Stimulated activated CD8-positive, alpha-beta memory T cell treated with anti-CD3 and anti-CD28 coated beads, Interleukin-4, amount 100 ng/mL, for 24 hours (primary cell): Measurements from ENCODE around the gene SYT6.

ENCODE experiments used
- DNase-seq: peaks from one replicate; pipeline ENCODE4 v3.0.0-alpha.2; 2020; ENCODE audit warnings: low read depth

Gene SYT6

DNA sequence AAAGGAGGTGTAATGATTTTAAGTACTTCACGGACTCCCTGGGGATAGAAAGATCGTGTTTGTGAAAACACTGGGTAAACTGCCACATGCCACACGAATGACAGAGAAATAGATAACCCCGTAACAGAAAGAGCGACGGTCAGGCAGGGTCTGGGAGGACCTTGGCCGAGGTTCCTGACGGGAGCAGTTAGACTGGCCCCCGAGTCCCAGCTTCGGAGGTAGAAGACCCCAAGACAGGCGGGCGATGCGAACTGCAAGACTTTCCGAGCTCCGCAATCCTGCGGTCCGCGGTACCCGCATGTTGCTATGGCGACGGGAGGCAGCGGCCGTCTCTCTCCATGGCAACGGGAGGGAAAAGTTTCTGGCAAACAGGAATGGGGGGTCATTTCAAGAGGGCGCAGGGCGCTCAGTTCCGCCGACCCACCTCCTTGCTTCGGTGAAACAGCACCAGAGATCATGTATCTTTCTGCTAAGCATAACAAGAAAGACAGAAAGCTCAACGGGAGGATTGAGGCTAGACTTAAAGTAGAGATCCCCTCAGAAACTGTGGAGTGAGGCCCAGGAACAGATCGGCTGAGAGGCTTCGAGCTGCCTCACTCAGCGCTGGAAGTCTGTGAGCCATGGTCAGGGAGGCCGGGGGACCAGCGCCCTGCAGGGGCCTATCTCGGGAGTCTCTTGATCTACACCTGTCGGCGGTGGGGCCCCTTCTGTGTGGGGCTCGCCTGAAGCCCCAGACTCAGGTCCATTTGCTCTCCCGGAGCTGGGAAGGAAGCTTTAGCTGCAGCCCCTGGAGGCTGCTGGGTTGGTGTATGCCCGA lies 685 bp upstream of the SYT6 start:
- no peak for DNase-seq

DNA sequence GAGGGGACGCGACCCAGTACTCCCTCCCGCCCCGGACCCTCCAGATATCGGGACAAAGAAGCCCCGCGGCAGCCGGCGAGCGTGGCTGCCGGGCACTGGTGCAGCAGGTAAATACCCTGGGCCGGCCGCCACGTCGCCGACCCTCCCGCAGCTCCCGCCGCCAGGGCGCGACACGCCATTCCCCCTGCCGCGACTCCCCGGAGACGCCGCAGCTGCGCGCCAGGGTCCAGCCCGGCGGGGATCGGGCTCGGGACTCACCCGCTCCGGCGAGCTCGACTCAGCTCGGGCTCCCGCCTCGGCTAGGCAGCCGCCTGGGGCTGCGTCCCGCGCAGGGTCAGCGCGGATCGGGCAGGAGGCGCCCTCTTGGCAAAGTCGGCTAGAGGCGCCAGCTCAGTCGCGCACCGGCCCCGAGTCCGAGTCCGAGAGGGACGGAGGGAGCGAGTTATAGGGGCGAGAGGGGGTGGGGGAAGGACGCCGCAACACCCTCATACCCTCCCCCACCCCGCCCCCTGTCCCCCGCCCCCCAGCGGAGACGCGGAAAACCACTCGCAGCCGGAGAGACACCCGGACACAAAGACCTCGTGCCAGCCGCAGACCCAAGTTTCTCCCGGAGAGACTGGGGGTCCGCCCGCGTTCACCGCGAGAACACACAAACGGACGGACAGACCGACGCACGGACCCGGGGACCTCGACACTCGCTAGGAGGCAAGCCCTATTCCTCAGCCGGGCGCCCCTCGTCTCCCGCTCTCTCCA lies 985 bp downstream of the SYT6 start:
- no peak for DNase-seq

DNA sequence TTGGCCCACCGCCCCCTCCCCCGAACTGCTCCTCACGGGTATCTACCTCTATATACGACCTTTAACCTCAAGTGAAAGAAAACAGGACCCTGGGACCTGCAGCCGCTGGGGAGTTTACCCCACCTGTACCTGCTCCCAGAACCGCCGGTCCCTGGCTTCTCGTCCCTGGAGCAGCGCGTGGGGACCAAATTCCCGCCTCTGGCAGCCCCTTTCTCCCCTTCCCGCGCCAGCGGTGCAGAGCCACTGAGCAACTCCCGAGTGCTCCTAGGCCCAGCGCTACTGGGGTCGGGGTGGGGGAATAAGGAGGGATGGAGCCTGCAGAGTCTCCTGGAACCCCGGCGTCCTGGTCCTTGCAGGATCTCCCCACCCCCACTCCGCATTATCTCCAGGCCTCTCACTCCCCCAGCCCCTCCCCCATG lies 1.6 kb downstream of the SYT6 start:
- DNase-seq = no peak

DNA sequence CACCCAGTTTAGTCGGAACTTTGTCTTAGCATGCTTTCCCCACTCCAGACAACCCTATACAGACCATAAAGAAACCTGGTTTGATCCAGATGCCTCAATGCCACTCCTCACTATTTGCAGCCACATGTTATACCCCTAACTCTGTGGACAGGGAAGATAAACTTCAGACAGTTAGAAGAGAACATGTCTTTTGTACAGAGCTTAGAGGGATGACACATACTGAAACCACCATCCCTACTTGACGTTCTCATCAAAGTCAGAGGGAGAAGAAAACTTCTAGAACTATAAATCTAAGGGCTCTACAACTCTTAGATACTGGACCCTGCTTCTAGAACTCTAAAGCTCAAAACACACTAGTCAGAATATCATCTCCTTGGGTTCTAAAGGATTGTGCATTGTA lies 3.7 kb downstream of the SYT6 start:
- DNase-seq = no peak

DNA sequence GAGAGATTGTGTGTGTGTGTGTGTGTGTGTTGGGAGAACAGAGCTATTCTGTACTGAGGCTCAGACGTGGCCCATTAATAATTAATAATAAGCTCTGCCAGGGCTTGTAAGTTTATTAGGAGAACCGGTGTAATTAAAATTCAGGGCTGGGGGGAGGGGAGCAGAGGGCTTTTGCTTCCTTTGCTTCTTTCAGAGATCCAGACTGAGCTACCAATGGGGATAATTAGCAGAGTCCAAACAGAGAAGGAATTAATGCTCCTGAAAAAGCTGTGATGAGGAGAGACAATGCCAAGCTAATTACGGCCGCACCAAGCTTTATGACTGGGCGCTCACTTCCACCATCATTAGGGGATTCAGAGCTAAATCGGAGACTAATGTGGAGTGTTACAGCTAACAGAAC lies 4.5 kb downstream of the SYT6 start:
- no peak for DNase-seq

DNA sequence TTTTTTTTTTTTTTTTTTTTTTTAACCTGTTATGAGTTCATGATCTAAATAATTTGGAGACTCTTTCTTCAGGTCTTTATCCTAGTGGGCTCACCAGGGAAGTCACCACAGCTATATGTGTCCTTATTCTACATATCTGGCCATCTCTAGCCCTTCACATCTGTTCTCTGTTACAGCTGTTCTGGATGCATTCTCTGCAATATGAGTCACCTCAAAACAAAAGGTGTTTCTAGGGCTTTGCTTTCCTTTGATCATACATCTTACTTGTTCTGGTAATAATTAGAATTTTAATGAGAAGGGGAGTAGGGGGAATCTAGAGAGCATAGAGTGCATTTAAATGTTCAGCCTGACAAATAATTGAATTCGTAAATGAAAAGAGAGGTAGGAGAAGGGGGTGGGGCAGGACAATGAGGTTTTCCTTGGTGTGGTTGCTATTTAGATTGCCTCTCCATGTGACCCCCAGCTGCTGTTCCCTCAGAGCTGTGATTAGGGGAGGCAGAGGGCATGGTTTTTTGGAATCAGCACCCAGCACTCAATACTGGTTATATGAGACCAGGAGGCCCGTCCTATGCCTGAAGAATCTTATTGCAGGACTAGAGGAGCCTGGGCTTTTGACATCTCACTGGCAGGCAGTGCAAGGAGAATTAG lies 8.0 kb downstream of the SYT6 start:
- no peak for DNase-seq

DNA sequence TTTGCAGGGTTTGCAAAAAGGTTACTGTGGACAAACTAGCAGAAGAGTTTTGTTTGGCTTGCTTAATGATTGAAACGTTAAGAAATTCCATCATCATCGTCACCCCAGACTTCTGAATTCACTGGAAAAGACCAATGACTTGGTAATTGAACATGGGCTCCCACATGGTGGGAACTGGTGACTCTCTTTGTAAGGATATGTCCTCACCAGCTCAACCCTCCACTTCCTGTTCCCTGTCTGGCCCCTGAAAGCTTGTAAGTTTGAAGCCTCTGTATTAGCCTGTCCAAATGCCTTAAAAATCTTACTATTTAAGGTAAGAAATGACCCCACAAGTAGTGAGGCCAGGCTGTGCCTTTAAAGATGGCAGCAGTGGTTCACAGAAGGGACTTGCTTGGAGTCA lies 9.7 kb downstream of the SYT6 start:
- DNase-seq = no peak

DNA sequence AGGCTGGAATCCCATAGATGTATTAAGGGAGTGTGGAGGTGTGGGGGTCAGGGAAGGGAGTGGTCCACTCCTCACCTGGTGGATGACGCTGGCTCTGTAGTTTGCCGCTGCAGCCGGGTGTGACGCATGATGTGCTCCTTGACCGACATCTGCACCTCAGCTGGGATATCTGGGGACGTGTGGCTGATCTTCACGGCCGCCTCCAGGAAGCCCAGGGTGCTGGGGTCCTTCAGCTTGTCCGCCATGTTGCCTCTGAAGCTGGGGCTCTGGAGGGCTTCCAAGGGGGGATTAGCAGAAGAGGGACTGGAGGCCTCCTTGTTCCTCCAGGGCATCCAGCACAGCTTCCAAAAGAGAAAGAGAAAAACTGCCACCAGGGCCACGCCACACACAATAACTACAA lies 14.1 kb downstream of the SYT6 start:
- DNase-seq = no peak

DNA sequence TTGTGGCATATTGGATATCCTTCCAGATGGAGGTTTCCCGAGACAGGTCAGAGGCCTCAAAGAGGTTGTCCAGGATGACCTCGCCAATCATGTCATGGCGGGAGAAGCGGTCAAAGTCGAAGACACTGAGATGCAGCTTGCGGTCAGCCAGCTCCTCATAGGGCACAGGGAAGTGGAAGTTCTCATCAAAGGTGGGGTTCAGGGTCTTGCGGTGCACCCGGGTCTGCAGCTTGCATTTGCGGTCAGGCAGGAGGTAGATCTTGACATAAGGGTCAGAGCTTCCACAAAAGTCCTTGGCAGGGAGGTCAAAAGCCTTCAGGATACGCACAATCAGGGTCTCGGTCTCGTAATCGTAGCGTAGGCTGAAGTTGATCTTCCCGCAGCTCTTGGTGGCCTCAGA lies 16.2 kb downstream of the SYT6 start:
- no peak for DNase-seq

DNA sequence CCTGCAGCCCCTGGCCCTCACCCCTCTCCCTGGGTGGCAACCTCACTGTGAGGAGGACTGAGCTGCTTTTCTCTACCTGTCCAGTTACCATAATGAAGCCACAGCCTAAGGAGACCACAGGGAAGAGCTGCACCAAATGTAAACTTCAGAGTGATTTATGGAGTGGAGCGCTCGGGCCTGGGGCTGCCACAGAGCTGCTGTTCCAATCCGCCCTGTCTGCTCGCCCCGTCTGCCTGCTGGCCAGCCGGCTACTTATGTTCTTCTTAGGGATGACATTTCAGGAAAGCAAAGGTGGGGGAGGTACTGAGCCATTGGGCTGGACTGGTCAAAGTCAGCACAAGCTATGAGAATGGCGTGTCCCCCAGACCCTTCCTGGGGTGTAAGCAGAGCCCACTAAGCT lies 17.9 kb downstream of the SYT6 start:
- DNase-seq = no peak

DNA sequence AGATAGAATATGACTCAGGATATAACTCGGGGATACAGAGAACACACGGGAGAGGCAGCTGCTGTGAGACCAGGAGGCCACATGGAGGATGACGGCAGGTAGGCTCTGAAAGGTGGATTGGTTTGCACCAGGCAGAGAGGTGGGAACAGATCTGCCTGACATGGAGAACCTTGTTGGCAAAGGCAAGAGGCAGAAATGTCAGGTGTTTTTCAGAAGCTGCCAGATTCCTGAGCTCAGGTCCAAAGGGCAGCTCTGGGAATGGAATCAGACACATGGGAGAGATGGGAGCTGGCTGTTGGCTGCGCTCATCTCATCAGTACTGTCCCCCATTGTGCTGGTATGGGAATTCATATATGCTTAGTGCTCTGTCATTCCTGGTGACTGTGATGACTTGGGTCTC lies 19.2 kb downstream of the SYT6 start:
- DNase-seq = no peak

DNA sequence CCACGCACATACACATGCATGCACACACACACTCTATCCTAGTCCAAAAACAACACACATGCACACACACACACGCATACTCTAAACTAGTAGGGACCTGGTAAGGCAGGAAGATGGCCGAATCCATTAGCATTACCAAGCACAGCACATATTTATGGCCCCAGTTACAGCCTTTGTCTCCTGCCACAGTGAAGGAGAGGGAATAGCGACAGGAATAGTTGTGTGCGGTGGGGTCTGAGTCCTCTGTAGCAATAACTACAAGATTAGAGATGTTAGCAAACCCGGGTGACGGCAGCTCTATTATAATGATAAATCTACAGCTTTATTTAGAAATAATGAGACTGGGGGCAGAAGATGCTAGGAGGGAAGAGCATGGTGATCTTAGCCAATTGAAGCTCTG lies 20.5 kb downstream of the SYT6 start:
- DNase-seq = no peak

DNA sequence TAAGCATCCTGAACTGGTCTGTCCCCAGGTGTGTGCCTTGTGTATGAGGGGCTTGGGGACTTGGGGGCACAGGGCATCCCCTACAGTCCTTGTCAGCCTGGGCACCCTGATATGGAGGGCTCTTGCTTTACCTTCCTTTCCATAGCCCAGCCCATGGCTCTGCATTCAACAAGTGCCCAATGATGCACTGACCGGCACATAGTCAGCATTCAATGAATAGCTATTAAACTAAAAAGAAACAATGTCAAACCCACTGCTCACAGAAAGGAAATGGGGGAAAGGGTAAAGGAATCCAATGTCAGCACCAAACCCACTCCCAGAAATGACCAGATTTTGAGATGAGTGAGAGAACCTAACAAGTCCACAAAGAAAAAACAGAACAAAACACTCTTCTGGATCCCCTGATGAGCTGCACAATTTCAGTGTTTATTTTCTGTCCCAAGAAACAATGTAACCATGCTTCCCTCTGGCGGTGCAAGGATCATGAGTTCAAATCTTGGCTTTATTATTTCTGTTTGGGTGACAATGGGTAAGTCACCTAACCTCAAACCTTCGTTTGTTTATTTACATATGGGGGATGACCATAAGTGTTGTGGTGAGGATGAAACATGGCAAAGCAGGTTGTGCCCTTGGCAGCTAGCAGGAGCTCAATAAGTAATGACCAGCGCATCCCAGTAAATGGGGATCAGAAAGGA lies 22.0 kb downstream of the SYT6 start:
- DNase-seq = no peak

DNA sequence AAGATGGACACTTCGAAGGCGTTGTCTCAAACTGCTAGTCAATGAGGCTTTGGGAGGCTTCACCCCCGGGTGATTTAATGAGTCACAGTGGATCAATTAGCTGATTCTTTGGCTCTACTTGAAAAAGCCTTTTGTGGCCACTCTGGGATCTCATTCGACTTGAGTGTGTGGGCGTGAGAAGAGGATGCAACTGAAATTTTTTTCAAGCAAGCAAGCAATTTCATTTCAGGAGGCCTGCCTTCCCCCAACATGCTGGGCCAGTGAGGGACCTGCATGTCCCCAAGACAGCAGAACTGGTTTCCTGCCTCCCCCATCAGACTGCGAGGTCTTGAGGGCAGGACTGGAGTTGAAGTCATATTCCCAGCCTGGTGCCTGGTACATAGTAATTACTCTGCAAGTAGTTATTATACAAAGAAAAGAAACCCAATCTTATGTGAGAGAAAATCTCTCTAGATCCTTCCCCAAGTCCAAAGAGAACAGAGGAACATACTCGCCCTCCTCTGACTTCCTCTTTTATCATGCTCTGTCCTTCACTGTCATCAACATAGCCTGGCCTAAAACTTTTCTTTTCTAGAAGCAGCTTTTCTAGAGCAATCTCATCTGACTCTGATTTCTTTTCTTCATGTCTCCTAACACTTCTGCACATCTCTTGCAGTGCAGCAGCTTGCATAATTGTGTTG lies 22.7 kb downstream of the SYT6 start:
- no peak for DNase-seq

DNA sequence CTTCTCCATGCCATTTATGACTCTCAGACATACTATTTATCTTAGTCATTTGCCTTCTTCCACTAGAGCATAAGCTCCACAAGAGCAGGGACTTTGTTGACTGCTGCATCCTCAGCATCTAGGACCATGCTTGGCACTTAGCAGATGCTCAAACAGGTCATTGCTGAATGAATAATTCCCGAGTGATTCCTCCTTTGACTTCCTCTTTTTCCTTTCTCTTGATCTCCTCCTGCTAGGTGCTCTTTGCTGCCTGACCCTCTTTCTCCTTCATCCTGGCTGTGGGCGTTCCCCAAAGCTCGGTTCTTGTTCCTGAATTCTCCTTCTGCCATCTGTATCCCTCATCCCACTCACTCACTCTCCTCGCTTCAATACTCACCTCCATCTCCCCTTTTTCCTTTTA lies 23.5 kb downstream of the SYT6 start:
- DNase-seq = no peak

DNA sequence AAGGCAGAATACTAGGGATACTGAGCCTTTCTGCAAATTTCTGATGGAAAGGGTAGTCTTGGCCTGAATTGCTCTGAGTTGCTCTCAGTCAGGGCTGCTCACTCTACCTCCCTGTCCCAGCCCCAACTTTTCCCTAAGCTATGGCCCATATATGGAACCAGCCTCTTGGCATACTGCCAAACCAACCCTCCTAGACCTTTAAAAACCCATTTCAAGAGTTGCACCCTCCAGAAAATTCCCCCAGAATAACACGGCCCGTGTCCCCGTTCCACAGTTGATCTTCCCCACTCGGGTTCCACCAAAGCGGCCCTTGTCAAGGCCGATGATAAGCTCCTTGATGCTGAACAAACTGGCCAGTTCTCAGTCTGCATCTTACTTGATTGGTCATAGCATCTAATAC lies 25.4 kb downstream of the SYT6 start:
- DNase-seq = no peak

DNA sequence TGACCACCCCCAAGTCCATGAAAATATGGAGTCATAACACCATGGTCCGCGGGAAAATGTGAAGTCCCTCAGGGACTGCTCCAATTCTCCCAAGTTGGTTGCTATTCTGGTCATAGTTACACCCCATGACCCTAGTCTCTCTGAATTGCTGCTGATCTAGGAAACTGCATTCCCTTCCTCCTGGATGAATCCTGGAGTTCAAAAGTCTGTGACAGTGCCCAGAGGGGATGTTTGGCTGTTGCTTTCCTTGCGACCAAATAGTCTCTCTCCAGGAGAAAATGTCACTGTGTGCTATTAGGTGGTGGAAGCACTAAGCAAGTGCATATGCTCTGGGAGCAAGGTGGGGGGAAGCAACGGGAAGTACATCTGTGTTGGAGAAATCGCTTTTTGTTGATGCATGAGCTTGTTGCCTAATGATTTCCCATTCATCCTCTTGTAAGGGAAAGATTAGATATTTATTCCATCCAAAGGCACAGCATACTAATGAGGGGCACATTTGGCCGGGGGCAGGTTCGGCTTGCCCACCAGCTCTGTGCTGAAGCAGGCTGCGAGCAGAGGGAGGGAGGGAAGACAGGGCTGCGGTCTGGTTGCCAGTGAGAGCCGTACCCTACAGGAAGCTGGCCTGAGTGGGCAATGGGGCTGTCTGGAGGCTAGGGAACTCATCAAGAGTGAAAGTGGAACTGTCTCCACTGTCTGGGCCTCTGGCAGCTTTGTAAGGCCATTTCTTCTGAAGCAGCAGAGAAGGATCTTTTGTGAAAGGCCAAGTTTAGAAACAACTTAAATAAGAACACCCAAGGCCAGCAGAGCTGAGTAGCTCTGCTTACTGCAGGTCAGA lies 27.2 kb downstream of the SYT6 start:
- no peak for DNase-seq

DNA sequence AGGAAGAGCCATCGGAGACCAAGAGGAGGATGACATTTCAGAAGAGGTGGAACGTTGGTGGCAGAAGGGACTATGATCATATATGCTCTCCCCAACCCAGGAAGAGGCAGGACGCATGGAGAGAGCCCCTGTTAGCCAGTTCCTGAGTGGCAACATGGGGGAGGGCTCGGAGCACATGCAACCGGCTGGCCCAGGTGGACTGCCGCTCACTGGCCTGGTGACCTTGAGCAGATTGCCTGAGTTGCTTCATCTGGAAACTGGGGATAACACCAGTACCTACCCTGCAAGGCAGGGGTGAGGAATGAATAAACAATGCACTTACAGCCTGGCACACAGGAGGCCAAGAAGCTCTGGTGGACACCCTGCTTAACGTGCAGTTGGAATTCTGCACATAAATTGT lies 29.0 kb downstream of the SYT6 start:
- DNase-seq = no peak

DNA sequence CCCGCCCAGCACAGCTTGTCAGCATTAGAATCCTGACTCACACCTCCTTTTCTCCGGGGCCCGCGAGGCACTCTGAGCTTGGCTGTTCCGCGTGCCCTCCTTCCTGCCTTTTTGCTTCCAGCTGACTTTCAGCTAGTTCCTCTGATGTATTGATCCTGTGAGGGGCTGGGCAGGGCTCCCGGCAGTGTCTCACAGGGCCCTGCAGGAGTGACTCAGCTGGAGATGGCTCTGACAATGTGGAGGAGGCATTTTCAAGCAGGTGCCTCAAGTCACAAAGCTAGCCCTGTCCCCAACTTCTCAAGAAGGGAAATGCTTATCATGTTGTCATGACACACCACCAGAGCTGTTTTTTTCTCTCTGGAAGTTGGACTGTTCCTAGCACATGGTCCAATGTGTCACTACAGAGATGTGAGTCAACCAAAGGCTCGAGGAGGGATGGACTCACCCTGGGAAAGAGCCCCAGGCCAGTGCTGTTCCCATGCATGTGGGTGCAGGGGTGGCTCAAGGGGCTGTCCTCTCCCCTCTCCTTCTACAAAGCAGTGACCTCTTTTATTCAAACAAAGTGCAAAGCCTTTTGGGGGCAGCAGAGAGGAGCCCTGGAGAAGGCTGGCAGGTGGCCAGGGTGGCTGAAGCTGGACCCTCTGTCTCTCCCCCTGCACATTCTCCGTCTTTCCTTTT lies 30.6 kb downstream of the SYT6 start:
- DNase-seq = no peak

DNA sequence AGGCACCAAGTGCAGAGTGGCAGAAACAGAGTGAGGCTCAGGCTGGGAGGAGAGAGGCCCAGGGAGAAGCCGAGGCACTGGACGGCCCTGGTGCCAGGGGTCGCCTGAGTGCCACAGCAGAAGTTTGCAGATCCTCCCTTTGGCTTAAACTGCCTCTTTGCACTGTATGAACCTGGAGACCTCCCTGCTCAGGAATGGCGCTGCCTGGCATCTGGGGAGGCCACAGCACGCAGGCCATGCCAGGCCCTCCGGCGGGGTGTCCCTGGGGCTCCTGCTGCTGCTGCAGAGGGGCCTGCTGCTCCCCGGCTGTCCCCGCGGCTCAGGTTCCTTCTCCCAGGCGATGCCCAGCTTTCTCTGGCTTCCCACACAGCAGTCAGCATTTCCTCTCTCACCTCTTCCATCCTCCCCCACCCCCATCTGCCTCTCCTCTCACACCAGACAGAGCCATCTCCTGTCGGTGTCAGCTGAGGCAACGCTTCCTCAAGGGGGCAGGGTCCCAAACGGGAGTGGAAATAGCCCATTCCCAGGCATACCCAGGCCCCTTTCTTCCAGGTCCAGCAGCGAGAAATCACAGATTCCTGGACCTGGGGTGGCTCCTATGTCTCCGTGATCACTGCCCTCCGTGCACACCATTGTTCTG lies 35.2 kb downstream of the SYT6 start:
- DNase-seq = no peak
